SJSA1 (cell line): ENCODE data around the gene TSKS. TPM values are rescaled to one million over a fixed set of nuclear protein-coding genes. Genes with fewer than 3 reads are reported as not detected.

Source experiments
- DNase-seq, 2 experiments: peaks; one replicate each; pipeline ENCODE4 v3.0.0-alpha.2; 2015 to 2020; ENCODE audit warnings: low spot score in 2 of 2, low read depth in 1 of 2
- H3K27ac ChIP-seq: fragments of 250-450 bp; sonication (Bioruptor Pico); 2 replicates; pipeline ENCODE4 v1.5.1; 2020; ENCODE audit warnings: mild to moderate bottlenecking, moderate library complexity
- H3K27me3 ChIP-seq: fragments of 250-450 bp; sonication (Bioruptor Pico); replicated peaks from 2 replicates; pipeline ENCODE4 v1.5.1; 2020; ENCODE audit warnings: mild to moderate bottlenecking, moderate library complexity
- H3K36me3 ChIP-seq: fragments of 250-450 bp; sonication (Bioruptor Pico); 2 replicates; pipeline ENCODE4 v1.5.1; 2020; ENCODE audit warnings: mild to moderate bottlenecking
- H3K4me1 ChIP-seq: fragments of 250-450 bp; sonication (Bioruptor Pico); replicated peaks from 2 replicates; pipeline ENCODE4 v1.6.1; 2021; ENCODE audit warnings: mild to moderate bottlenecking
- H3K4me3 ChIP-seq: fragments of 250-450 bp; sonication (Bioruptor Pico); 2 replicates; pipeline ENCODE4 v1.5.1; 2020; ENCODE audit warnings: mild to moderate bottlenecking
- H3K9me3 ChIP-seq: fragments of 250-450 bp; sonication (Bioruptor Pico); replicated peaks from 2 replicates; pipeline ENCODE4 v1.5.1; 2020; ENCODE audit warnings: mild to moderate bottlenecking
- total RNA-seq: library from RNA; depleted of rRNA; stranded (reverse); fragments of >200 nt; shearing (Covaris generic); gene quantifications from 2 replicates; pipeline ENCODE4 v1.2.3, GENCODE V29; 2014

TSKS gene
- total RNA-seq, 1 experiment from 2014 or later: not detected

DNA sequence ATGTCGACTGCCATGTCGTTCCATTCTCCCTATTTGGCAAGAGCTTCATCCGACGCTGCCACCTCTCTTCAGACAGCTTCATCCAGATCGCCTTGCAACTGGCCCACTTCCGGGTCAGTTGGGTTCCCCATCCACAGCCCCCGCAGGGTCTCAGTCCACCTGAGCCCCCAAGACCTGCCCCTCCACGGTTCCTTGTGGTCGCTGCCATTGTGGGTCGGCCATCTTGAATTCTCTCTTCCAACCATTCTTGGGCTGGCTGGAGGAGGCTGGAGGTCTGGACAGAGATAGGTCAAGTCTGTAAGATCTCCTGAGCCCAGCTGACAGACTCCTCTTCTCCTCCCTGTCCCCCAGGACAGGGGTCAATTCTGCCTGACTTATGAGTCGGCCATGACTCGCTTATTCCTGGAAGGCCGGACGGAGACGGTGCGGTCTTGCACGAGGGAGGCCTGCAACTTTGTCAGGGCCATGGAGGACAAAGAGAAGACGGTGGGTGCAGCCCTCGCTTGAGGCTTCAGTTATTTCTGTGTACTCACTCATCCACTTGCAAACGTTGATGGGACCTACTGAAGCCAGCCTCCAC is 52.6 kb downstream of the TSKS start:
- H3K9me3 ChIP-seq: no peaks in the 10 kb centered on the region
- no peak overlapping the region for H3K4me3 ChIP-seq
- H3K27me3 ChIP-seq: no peaks in the 10 kb centered on the region
- no peak overlapping the region for H3K27ac ChIP-seq
- no peaks in the 10 kb centered on the region for H3K36me3 ChIP-seq
- H3K4me1 ChIP-seq: peaks cover 6% of the 10 kb centered on the region
- DNase-seq: no peak

DNA sequence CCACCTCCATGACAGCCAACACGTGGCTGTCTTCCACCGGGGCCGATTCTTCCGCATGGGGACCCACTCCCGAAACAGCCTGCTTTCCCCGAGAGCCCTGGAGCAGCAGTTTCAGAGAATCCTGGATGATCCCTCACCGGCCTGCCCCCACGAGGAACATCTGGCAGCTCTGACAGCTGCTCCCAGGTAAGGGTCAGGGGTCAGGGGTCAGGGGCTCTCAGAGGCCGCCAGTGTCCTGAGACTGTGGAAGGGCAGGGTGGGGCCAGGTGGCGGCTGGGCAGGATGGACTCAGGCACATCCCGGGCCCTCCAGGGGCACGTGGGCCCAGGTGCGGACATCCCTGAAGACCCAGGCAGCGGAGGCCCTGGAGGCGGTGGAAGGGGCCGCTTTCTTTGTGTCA is 57.2 kb downstream of the TSKS start:
- Histone ChIP-seq H3K9me3 (no peaks in the 10 kb centered on the region), H3K4me3 (no peak overlapping the region), H3K27ac (no peak overlapping the region), H3K4me1 (peaks cover 6% of the 10 kb centered on the region), H3K27me3 (no peaks in the 10 kb centered on the region), H3K36me3 (no peaks in the 10 kb centered on the region)
- DNase-seq: no peak

DNA sequence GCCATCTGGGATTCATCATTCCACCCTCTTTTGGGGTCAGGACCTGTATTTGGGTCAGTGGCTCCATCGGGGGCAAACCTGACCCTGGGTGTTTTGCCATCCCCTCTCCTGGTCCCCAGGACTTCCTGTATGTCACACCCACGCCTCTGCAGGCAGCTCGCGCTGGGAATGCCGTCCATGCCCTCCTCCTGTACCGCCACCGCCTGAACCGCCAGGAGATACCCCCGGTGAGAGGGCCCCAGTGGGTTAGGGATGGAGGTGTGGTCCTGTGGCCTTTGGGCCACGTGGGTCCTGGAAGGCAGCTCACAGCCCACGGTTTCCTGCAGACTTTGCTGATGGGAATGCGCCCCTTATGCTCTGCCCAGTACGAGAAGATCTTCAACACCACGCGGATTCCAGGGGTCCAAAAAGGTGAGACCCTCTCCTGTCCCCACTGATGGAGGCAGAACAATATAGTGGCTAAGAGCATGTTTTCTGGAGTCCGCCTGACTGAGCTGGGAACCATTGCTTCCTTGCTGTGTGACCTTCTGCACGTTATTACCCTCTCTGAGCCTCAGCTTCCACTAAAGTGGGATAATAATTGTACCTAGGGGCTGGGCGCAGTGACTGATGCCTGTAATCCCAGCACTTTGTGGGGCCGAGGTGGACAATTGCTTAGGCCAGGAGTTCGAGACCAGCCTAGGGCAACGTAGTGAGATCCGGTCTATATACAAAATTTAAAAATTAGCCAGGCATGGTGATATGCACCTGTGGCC is 58.0 kb downstream of the TSKS start:
- Histone ChIP-seq H3K27me3 (no peaks in the 10 kb centered on the region), H3K36me3 (no peaks in the 10 kb centered on the region), H3K9me3 (no peaks in the 10 kb centered on the region), H3K27ac (no peak overlapping the region), H3K4me1 (no peaks in the 10 kb centered on the region), H3K4me3 (no peak overlapping the region)
- DNase-seq: no peak

DNA sequence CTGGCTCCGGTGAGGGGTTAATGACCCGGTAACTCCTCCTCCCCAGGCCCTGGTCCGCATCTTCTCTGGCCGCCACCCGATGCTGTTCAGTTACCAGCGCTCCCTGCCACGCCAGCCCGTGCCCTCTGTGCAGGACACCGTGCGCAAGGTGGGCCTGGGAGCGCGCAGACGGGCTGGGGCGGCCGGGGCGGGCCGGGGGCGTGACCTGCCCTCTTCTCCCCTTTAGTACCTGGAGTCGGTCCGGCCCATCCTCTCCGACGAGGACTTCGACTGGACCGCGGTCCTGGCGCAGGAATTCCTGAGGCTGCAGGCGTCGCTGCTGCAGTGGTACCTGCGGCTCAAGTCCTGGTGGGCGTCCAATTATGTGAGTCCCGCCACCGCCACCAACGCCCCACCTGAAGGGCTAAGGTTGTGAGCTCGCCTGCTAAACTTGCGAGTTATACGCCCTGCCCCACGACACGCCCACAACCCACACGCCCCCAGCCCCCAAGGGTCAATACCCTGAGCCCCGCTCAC is 61.8 kb downstream of the TSKS start:
- Histone ChIP-seq H3K27me3 (no peaks in the 10 kb centered on the region), H3K4me1 (no peaks in the 10 kb centered on the region), H3K27ac (no peak overlapping the region), H3K4me3 (no peak overlapping the region), H3K9me3 (no peaks in the 10 kb centered on the region), H3K36me3 (no peaks in the 10 kb centered on the region)
- DNase-seq: no peak

DNA sequence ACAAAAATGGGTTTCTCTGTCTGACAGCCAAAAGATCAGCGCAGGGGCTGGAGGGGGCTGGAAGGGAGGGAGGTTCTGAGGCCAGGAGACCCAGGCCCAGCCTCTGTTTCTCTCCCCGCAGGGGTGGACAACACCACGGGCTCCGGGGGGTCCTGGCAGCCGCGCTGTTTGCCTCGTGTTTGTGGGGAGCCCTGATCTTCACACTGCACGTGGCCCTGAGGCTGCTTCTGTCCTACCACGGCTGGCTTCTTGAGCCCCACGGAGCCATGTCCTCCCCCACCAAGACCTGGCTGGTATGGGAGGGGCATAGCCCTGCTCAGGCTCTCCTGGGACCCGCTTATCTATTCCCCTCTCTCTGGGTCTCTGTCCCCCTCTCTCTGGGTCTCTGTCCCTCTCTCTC is 62.5 kb downstream of the TSKS start:
- Histone ChIP-seq H3K9me3 (no peaks in the 10 kb centered on the region), H3K36me3 (no peaks in the 10 kb centered on the region), H3K4me3 (no peak overlapping the region), H3K27ac (no peak overlapping the region), H3K4me1 (no peaks in the 10 kb centered on the region), H3K27me3 (no peaks in the 10 kb centered on the region)
- no peak for DNase-seq

DNA sequence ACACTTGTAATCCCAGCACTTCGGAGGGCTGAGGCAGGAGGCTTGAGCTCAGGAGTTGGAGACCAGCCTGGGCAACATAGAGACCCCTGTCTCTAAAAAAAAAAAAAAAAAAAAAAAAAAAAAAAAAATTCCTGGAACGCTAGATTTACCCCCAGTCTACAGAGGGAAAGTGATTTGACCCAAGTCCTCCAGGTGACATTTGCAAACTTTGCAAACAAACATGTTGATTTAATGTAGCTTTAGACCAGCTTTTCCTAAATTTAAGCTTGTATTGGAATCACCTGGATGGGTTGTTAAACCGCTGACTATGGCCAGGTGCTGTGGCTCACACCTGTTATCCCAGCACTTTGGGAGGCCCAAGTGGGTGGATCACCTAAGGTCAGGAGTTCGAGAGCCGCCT is 63.7 kb downstream of the TSKS start:
- Histone ChIP-seq H3K36me3 (no peaks in the 10 kb centered on the region), H3K4me3 (no peak overlapping the region), H3K27ac (no peak overlapping the region), H3K9me3 (no peaks in the 10 kb centered on the region), H3K27me3 (no peaks in the 10 kb centered on the region), H3K4me1 (no peaks in the 10 kb centered on the region)
- no peak for DNase-seq

DNA sequence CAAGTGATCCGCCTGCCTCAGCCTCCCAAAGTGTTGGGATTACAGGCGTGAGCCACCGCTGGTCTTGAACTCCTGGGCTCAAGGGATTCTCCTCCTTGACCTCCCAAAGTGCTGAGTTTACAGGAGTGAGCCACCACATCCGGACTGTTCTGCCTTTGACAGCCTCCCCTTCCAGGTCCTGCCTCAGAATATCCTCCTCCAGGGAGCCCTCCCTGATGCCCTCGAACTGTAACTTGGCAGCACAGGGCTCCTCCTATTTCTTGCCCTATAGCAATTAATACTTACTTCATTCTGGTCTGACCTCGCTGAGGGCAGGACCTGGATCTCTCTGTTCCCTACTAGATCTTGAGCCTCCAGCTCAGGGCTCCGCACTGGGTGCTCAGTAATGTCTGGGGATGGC is 66.2 kb downstream of the TSKS start:
- no peaks in the 10 kb centered on the region for H3K36me3 ChIP-seq
- no peak overlapping the region for H3K27ac ChIP-seq
- no peak for DNase-seq

DNA sequence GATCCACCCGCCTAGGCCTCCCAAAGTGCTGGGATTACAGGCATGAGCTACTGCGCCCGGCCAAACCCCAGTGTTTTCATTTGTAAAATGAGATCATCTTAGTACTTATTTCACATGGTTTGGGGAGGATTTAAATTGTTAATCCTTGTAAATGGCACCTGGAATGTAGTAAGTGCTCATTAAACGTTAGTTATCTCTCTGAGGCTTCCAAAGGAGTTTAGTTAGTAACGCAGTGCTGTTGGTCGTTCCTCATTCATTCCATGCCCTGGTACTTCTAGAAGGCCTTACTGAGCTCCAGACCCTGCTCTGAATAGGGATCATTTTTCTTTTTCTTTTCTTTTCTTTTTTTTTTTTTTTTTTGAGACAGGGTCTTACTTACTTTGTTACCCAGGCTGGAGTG is 67.0 kb downstream of the TSKS start:
- no peak overlapping the region for H3K4me3 ChIP-seq
- H3K27ac ChIP-seq: no peak overlapping the region
- no peaks in the 10 kb centered on the region for H3K36me3 ChIP-seq
- peaks cover 5% of the 10 kb centered on the region; the same call in 1 of the 2 replicates for H3K27me3 ChIP-seq
- peaks cover 3% of the 10 kb centered on the region; the same call in 1 of the 2 replicates for H3K4me1 ChIP-seq
- no peak for DNase-seq
- H3K9me3 ChIP-seq: no peaks in the 10 kb centered on the region

More for the DNA sequence above, 66.2 kb downstream of the TSKS start:
- no peaks in the 10 kb centered on the region for H3K9me3 ChIP-seq
- H3K27me3 ChIP-seq: no peaks in the 10 kb centered on the region
- no peaks in the 10 kb centered on the region for H3K4me1 ChIP-seq
- H3K4me3 ChIP-seq: no peak overlapping the region

DNA sequence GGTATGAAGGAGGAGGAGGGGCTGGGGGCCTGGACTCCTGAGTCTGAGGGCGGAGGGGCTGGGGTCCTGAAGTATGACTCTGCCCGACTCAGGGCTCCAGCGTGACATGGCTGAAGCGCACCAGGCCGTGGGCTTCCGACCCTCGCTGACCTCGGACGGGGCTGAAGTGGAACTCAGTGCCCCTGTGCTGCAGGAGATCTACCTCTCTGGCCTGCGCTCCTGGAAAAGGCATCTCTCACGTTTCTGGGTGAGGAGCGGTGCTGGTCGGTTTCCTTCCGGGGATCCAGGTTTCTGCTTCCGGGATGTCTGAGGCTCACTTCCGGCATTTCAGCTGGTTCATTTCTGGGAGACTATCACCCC is 71.0 kb downstream of the TSKS start:
- H3K9me3 ChIP-seq: no peaks in the 10 kb centered on the region
- H3K36me3 ChIP-seq: peaks cover 15% of the 10 kb centered on the region
- peaks cover 9% of the 10 kb centered on the region; the same call in 1 of the 2 replicates for H3K27me3 ChIP-seq
- peaks cover 12% of the 10 kb centered on the region for H3K4me1 ChIP-seq
- H3K4me3 ChIP-seq: no peak overlapping the region
- no peak for DNase-seq
- no peak overlapping the region for H3K27ac ChIP-seq

DNA sequence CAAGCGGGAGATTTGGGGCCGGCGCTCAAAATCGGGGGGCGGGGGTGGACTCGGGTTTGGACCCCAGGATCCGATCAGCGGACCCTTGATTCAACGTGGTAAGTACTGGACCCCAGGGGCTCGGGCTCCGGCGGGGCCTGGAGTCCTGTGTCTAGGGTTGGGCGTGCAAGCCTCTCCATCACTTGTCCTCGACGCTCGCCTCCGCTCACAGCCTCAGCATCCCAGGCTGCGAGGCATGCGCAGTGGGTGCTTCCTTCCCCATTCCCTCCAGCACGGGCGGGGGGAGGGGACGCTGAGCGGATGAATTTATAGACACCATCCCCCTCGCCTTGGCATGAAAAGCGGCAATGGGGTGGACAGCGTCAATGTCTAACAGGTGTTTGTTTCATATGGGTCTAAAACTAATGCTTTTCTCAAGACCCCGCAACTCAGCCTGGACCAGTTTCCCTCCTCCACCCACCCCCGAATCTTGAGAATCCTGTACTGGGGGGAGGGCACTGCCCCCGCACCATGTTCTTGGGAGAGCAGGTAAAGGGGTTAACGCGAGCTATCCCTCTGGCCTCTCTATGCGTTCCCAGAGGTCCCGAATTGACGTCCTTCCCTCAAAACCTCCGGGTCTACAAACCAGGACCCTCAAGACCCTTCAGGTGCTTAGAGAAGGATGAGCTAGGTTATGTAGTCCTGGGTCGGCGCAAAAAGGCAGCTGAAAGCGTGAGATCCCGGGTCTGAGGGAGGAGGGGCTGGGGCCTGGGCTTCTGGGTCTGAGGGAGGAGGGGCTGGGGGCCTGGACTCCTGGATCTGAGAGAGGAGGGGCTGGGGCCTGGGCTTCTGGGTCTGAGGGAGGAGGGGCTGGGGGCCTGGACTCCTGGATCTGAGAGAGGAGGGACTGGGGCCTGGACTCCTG is 71.6 kb downstream of the TSKS start:
- Histone ChIP-seq H3K4me3 (no peak overlapping the region), H3K27me3 (peaks cover 9% of the 10 kb centered on the region; the same call in 1 of the 2 replicates), H3K36me3 (peaks cover 18% of the 10 kb centered on the region), H3K9me3 (no peaks in the 10 kb centered on the region), H3K27ac (no peak overlapping the region), H3K4me1 (peaks cover 12% of the 10 kb centered on the region)
- no peak for DNase-seq

DNA sequence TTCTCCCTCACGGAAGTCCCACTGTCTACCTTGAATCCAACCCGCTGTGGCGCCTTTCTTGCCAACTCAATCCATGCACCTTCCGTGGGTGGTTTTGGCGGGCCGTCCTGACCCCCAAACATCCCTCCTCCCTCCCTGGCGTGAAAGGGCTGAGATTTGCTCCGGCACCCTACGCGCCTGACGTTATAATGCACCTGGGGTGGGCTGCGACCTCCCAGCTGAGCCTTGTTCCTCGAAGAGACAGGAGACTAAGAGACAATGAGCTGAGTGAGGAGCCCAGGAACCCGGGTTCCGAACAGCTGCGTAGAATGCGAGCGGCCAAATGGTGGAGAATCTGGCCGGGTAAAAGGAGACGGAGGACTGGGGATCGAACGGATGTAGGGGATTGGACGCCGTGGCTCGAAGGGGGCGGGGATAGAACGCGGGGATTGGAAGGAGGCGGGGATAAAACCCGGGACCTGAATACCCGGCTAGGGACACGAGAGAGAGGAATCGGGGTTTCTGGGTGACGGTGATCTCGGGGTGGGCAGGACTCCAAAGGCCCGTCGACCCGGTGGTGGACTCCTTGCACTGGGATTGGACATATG is 72.4 kb downstream of the TSKS start, which contains the start of gene CPT1C:
Gene CPT1C (plus strand): TSS at position 461 of the 587 bp plus-strand sequence. CDS start 1,137 bp downstream, outside the sequence.
- no peak within 1 kb of the TSS for H3K4me3 ChIP-seq
- no peak within 1 kb of the TSS for H3K27ac ChIP-seq

DNA sequence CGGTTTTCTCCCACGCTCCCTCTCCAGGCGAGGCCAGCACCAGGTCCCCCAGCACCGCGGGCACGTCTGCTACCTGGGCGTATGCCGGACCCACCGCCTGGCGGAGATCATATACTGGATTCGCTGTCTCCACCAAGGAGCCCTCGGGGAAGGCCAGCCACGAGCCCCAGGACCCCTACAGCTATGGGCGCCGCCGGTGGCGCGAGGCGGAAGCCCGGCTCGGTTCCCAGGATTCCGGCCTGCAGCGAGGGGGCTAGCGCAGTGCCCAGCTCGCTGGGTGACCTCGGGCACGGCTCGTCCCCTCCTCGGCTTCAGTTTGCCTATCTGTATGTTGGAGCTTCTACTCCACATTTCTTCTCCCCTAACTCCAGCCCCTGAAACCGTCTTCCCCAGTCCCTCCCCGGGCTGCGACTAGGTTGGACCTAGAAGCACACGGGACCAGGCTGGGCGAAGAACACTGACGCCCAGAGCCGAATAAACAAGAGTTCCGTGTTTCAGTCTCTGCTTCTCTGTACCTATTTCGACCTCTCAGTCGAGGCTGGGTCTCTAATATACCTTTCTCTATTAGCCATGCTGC is 72.9 kb downstream of the TSKS start:
- no peak for DNase-seq
- Histone ChIP-seq H3K4me3 (no peak overlapping the region), H3K27ac (no peak overlapping the region)

More for the DNA sequence above, 72.4 kb downstream of the TSKS start, which contains the start of gene CPT1C:
- no peak for DNase-seq
- H3K27me3 ChIP-seq: peaks cover 9% of the 10 kb centered on the region; the same call in 1 of the 2 replicates
- H3K36me3 ChIP-seq: peaks cover 25% of the 10 kb centered on the region
- H3K9me3 ChIP-seq: no peaks in the 10 kb centered on the region
- H3K4me1 ChIP-seq: peaks cover 12% of the 10 kb centered on the region

More for the DNA sequence above, 72.9 kb downstream of the TSKS start:
- peaks cover 12% of the 10 kb centered on the region for H3K4me1 ChIP-seq
- H3K36me3 ChIP-seq: peaks cover 30% of the 10 kb centered on the region
- peaks cover 9% of the 10 kb centered on the region; the same call in 1 of the 2 replicates for H3K27me3 ChIP-seq
- H3K9me3 ChIP-seq: no peaks in the 10 kb centered on the region
